H4 (cell line): ENCODE data around the gene SPATA9. TPM values are rescaled to one million over a fixed set of nuclear protein-coding genes. Genes with fewer than 3 reads are reported as not detected.
A peak's percentile ranks its signal among the peaks of the same experiment; 100 is the strongest.
"Not testable (repeated sequence)": the region's sequence is repeated elsewhere in the genome, so short reads cannot be mapped to it uniquely, and the experiment has no call there.

Source experiments
- DNase-seq: peaks from one replicate; pipeline ENCODE4 v3.0.0-alpha.2; 2015; ENCODE audit warnings: low spot score
- total RNA-seq: library from RNA; depleted of rRNA; stranded (reverse); fragments of >200 nt; shearing (Covaris generic); gene quantifications from 2 replicates; pipeline ENCODE4 v1.2.3, GENCODE V29; 2014

Gene SPATA9
- total RNA-seq, 1 experiment from 2014 or later: 0.45 TPM

GRCh38 chr5:95646226-95646568 lies 36.6 kb downstream of the SPATA9 start:
- not testable (repeated sequence) for DNase-seq

- DNase-seq: peak; percentile 76
These were observed 38.3 kb downstream of the SPATA9 start for GRCh38 chr5:95644351-95645042.

GRCh38 chr5:95643152-95643551 lies 39.6 kb downstream of the SPATA9 start:
- DNase-seq: no peak

GRCh38 chr5:95641741-95642220 lies 41.0 kb downstream of the SPATA9 start:
- no peak for DNase-seq

- no peak for DNase-seq
These were observed 44.2 kb downstream of the SPATA9 start for GRCh38 chr5:95638632-95639031.

GRCh38 chr5:95634081-95634480 lies 48.7 kb downstream of the SPATA9 start:
- no peak for DNase-seq

- DNase-seq: no peak
These were observed 49.1 kb downstream of the SPATA9 start for GRCh38 chr5:95633671-95634070.

GRCh38 chr5:95632942-95633341 lies 49.8 kb downstream of the SPATA9 start:
- not testable (repeated sequence) for DNase-seq

- DNase-seq: peak; percentile 64
These were observed 50.7 kb downstream of the SPATA9 start for GRCh38 chr5:95631991-95632675.

GRCh38 chr5:95631255-95631958 lies 51.4 kb downstream of the SPATA9 start:
- DNase-seq: peak; percentile 49

GRCh38 chr5:95630394-95630917 lies 52.3 kb downstream of the SPATA9 start:
- DNase-seq: no peak

GRCh38 chr5:95628933-95629332 lies 53.9 kb downstream of the SPATA9 start:
- no peak for DNase-seq

- DNase-seq: no peak
These were observed 54.6 kb downstream of the SPATA9 start for GRCh38 chr5:95627971-95628810.

- DNase-seq: no peak
These were observed 56.1 kb downstream of the SPATA9 start for GRCh38 chr5:95626701-95627100.

GRCh38 chr5:95624368-95624767 lies 58.4 kb downstream of the SPATA9 start:
- no peak for DNase-seq

GRCh38 chr5:95623706-95624105 lies 59.1 kb downstream of the SPATA9 start:
- no peak for DNase-seq

- DNase-seq: no peak
These were observed 60.8 kb downstream of the SPATA9 start for GRCh38 chr5:95621839-95622629.

- DNase-seq: no peak
These were observed 61.6 kb downstream of the SPATA9 start for GRCh38 chr5:95620870-95621838.

GRCh38 chr5:95620030-95620869 lies 62.5 kb downstream of the SPATA9 start, which contains the start of gene GPR150:
GPR150 (plus strand) TSS chr5:95620087; CDS start chr5:95620276, 189 bp downstream.
- no peak for DNase-seq
